Measurements from ENCODE around the gene ZCCHC24. TPM values are rescaled to one million over a fixed set of nuclear protein-coding genes. Genes with fewer than 3 reads are reported as not detected.

ZCCHC24 gene
- total and polyA plus RNA-seq, 2 donors from 2014 or later = 8.4 to 21.3 TPM

DNA sequence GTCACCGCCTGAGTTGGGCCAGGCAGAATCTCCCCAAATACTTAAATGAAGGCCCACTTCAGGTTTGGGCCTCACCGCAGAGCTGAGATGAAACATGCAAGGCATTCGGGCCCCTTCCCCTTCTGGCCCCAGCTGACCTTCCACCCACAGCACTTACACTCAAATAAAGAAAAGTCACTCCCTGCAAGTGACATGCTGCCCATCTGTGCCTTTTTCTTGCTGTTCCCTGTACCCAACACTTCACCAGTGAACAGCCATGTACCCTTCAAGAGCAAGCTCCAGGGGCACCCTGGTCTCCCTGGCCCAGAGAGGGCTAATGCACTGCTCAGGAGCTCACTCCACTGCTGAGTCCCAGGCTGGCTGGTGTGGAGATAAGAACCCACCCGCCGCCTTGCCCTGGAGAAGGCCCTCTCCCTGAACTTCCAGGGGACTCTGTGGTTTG lies 40.7 kb downstream of the ZCCHC24 start:
- FAIRE-seq (no peak), DNase-seq (peak in 2 of 5 donors; percentile 41 to 51)
- peaks cover 2 to 59% (median 25%) of the 10 kb centered on the region in 3 donors for H3K4me1 ChIP-seq (ENCODE audit: control insufficient read depth in 2 of 3, insufficient read depth in 2 of 3, low read depth in 1 of 3, low read length in 3 of 3)
- intact Hi-C loops (cut with DNase I) = no loop called here
- H3K27me3 ChIP-seq (ENCODE audit: control insufficient read depth, insufficient read depth, low read length) = no peaks in the 10 kb centered on the region
- H3K27ac ChIP-seq (ENCODE audit: low read depth in 2 of 2, low read length in 2 of 2) = no peak overlapping the region
- TF ChIP-seq, protein P1, sequence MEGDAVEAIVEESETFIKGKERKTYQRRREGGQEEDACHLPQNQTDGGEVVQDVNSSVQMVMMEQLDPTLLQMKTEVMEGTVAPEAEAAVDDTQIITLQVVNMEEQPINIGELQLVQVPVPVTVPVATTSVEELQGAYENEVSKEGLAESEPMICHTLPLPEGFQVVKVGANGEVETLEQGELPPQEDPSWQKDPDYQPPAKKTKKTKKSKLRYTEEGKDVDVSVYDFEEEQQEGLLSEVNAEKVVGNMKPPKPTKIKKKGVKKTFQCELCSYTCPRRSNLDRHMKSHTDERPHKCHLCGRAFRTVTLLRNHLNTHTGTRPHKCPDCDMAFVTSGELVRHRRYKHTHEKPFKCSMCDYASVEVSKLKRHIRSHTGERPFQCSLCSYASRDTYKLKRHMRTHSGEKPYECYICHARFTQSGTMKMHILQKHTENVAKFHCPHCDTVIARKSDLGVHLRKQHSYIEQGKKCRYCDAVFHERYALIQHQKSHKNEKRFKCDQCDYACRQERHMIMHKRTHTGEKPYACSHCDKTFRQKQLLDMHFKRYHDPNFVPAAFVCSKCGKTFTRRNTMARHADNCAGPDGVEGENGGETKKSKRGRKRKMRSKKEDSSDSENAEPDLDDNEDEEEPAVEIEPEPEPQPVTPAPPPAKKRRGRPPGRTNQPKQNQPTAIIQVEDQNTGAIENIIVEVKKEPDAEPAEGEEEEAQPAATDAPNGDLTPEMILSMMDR (IDR thresholded peaks at IDR 0.05; ENCODE audit: borderline replicate concordance, extremely low read depth, insufficient read depth) = no peak
- H3K36me3 ChIP-seq (ENCODE audit: control insufficient read depth in 2 of 3, insufficient read depth in 3 of 3, low read length in 3 of 3) = no peaks in the 10 kb centered on the region
- H3K9ac ChIP-seq (ENCODE audit: low read length in 3 of 3) = no peak overlapping the region
- no peaks in the 10 kb centered on the region for H3K9me3 ChIP-seq (ENCODE audit: control insufficient read depth in 2 of 3, insufficient read depth in 1 of 3, low read length in 3 of 3)
- no peak overlapping the region for H3K4me3 ChIP-seq (ENCODE audit: low read length in 3 of 3)

DNA sequence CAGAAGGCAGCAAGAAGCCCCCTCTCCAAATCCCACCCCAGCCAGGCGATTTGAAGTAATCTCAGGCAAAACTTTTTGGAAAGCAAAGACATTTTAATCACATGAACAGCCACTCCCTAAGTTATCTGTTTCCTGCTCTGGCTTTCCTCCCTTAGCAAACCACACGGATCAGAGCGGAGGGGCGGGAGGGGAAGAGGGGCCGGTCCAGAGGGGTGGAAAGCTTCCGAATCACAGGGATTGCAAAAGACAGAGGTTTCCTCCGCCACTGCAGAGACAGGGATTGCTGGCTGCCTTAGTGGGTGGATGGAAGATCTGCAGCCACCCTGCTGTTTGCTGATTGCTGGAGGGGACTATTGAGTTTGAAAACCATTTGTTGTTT lies 41.2 kb downstream of the ZCCHC24 start:
- DNase-seq (peak in 3 of 5 donors; percentile 60 to 88 (median 88)), FAIRE-seq (no peak)
- H3K9ac ChIP-seq (ENCODE audit: low read length in 3 of 3) = no peak overlapping the region
- H3K27ac ChIP-seq (ENCODE audit: low read depth in 2 of 2, low read length in 2 of 2) = peak overlapping the region; percentile 16 to 70
- TF ChIP-seq, protein P1 (IDR thresholded peaks at IDR 0.05; ENCODE audit: borderline replicate concordance, extremely low read depth, insufficient read depth) = no peak
- H3K4me1 ChIP-seq (ENCODE audit: control insufficient read depth in 2 of 3, insufficient read depth in 2 of 3, low read depth in 1 of 3, low read length in 3 of 3) = peaks cover 2 to 63% (median 27%) of the 10 kb centered on the region in 3 donors
- no peaks in the 10 kb centered on the region for H3K27me3 ChIP-seq (ENCODE audit: control insufficient read depth, insufficient read depth, low read length)
- no peaks in the 10 kb centered on the region for H3K9me3 ChIP-seq (ENCODE audit: control insufficient read depth in 2 of 3, insufficient read depth in 1 of 3, low read length in 3 of 3)
- intact Hi-C loops (cut with DNase I) = no loop called here
- no peaks in the 10 kb centered on the region for H3K36me3 ChIP-seq (ENCODE audit: control insufficient read depth in 2 of 3, insufficient read depth in 3 of 3, low read length in 3 of 3)
- H3K4me3 ChIP-seq (ENCODE audit: low read length in 3 of 3) = no peak overlapping the region

DNA sequence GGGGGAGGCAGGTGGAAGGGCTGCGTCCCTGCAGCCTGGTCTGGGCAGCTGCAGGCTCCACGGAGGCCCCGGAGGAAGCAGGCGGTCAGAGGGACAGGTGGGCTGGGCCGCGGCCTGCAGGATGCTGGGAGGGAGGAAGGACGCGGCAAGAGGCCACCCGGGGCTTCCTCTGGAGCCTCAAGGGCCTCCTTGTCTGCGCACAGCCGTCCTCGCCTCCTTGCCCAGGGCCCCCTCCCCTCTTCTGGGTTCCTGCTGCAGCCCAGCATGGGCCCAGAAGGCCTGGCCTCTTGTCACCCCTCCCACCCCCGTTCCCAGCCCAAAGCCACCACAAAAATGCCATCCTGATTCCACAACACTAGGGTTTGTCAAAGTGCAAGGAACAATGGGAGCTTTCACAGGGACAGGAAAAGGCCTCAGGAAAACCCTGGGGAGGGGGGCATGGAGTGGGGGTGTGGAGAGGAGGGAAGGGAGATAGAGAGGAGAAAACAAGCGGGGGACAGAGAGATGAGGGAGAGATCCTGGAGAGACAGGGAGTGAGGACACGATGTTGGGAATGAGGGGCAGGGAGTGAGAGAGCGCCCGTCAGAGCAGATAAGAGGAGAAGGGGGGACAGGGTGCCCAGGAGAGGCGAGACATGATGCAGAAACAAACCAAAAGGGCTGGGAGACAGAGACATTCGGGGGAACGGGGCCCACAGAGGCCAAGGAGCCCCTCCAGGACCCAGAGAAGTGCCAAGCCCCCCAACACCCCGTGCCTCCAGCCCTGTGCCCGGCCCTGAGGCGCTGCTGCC lies 41.8 kb downstream of the ZCCHC24 start:
- no peak for FAIRE-seq
- peak in 2 of 5 donors; percentile 56 to 85 for DNase-seq
- Histone ChIP-seq H3K4me3 (ENCODE audit: low read length in 3 of 3) (no peak overlapping the region), H3K27me3 (ENCODE audit: control insufficient read depth, insufficient read depth, low read length) (no peaks in the 10 kb centered on the region), H3K27ac (ENCODE audit: low read depth in 2 of 2, low read length in 2 of 2) (peak overlapping the region; percentile 16 to 70), H3K36me3 (ENCODE audit: control insufficient read depth in 2 of 3, insufficient read depth in 3 of 3, low read length in 3 of 3) (no peaks in the 10 kb centered on the region), H3K9me3 (ENCODE audit: control insufficient read depth in 2 of 3, insufficient read depth in 1 of 3, low read length in 3 of 3) (no peaks in the 10 kb centered on the region), H3K9ac (ENCODE audit: low read length in 3 of 3) (no peak overlapping the region), H3K4me1 (ENCODE audit: control insufficient read depth in 2 of 3, insufficient read depth in 2 of 3, low read depth in 1 of 3, low read length in 3 of 3) (peaks cover 2 to 65% (median 31%) of the 10 kb centered on the region in 3 donors)
- TF ChIP-seq, protein P1 (IDR thresholded peaks at IDR 0.05; ENCODE audit: borderline replicate concordance, extremely low read depth, insufficient read depth) = no peak
- intact Hi-C loops (cut with DNase I) = no loop called here

Data from kidney (tissue), 14 donors.